GM23248 (cell line): ENCODE results near the gene TTC8. TPM values are rescaled to one million over a fixed set of nuclear protein-coding genes. Genes with fewer than 3 reads are reported as not detected.

Experiments used
- DNase-seq: peaks from one replicate; pipeline ENCODE4 v3.0.0-alpha.2; 2015
- H2AFZ ChIP-seq: fragments of 200-600 bp; sonication (generic); 2 replicates; pipeline ENCODE4 v1.6.1; 2016; ENCODE audit warnings: antibody characterized with exemption
- H3F3A ChIP-seq: fragments of 200-600 bp; sonication (generic); 2 replicates; pipeline ENCODE4 v1.6.1; 2016; ENCODE audit warnings: mild to moderate bottlenecking, antibody characterized with exemption, mixed run types; ENCODE audit not compliant: insufficient read depth
- H3K27ac ChIP-seq: fragments of 200-600 bp; sonication (generic); 2 replicates; pipeline ENCODE4 v1.5.1; 2016; ENCODE audit warnings: mild to moderate bottlenecking
- H3K27me3 ChIP-seq: fragments of 200-600 bp; sonication (generic); replicated peaks from 2 replicates; pipeline ENCODE4 v1.6.1; 2016; ENCODE audit warnings: mild to moderate bottlenecking; ENCODE audit not compliant: insufficient read depth
- H3K36me3 ChIP-seq: fragments of 200-600 bp; sonication (generic); 2 replicates; pipeline ENCODE4 v1.6.1; 2016; ENCODE audit warnings: low read depth, mild to moderate bottlenecking
- H3K4me1 ChIP-seq: fragments of 200-600 bp; sonication (generic); 2 replicates; pipeline ENCODE4 v1.6.1; 2016; ENCODE audit warnings: mild to moderate bottlenecking; ENCODE audit not compliant: insufficient read depth
- H3K4me2 ChIP-seq: fragments of 200-600 bp; sonication (generic); one replicate; pipeline ENCODE4 v1.6.1; 2016; ENCODE audit warnings: mild to moderate bottlenecking; ENCODE audit not compliant: unreplicated experiment
- H3K4me3 ChIP-seq: fragments of 200-600 bp; sonication (generic); 2 replicates; pipeline ENCODE4 v1.5.1; 2016; ENCODE audit warnings: mild to moderate bottlenecking
- H3K79me2 ChIP-seq: fragments of 200-600 bp; sonication (generic); 2 replicates; pipeline ENCODE4 v1.6.1; 2016; ENCODE audit warnings: mild to moderate bottlenecking; ENCODE audit not compliant: insufficient read depth
- H3K9ac ChIP-seq: fragments of 200-600 bp; sonication (generic); 2 replicates; pipeline ENCODE4 v1.6.1; 2016; ENCODE audit warnings: mild to moderate bottlenecking
- H3K9me2 ChIP-seq: fragments of 200-600 bp; sonication (generic); 2 replicates; pipeline ENCODE4 v1.6.1; 2016; ENCODE audit warnings: mixed run types, mild to moderate bottlenecking, moderate library complexity; ENCODE audit not compliant: insufficient read depth
- H3K9me3 ChIP-seq: fragments of 200-600 bp; sonication (generic); one replicate; pipeline ENCODE4 v1.6.1; 2017; ENCODE audit warnings: low read depth
- H4K20me1 ChIP-seq: fragments of 200-600 bp; sonication (generic); 2 replicates; pipeline ENCODE4 v1.6.0; 2016; ENCODE audit not compliant: insufficient read depth
- EZH2 ChIP-seq: fragments of 200-600 bp; sonication (generic); IDR thresholded peaks from 2 replicates; pipeline ENCODE4 v1.6.1; 2018; ENCODE audit warnings: antibody characterized with exemption, mild to moderate bottlenecking; ENCODE audit not compliant: insufficient read depth, poor library complexity, severe bottlenecking
- EZH2phosphoT487 ChIP-seq: fragments of 200-600 bp; sonication (generic); IDR thresholded peaks from 2 replicates; pipeline ENCODE4 v1.6.1; 2018; ENCODE audit warnings: antibody characterized with exemption, moderate library complexity, mild to moderate bottlenecking, low read depth; ENCODE audit not compliant: insufficient read depth
- WGBS, 2 experiments: methylation state at CpG; one replicate each; pipeline ENCODE4 v1.1.6; 2015 to 2017; ENCODE audit warnings: low lambda C conversion rate in 2 of 2, low coverage in 1 of 2; ENCODE audit errors: missing lambda C conversion rate in 2 of 2; 5-methylcytosine and 5-hydroxymethylcytosine counted together
- in situ Hi-C: fragments of 300-500 bp; cut with MboI; formaldehyde crosslinking; loops from 2 replicates; pipeline ENCODE4 v1.15.0; 2020
- polyA plus RNA-seq: library from polyadenylated mRNA; unstranded; fragments of >200 nt; fragmentation: Nextera tagmentation; extraction: Ambion mirVana; gene quantifications from 2 replicates; pipeline ENCODE4 v1.2.1, GENCODE V29; 2016
- total RNA-seq: library from RNA; depleted of rRNA; stranded (reverse); fragments of >200 nt; shearing (Covaris generic); gene quantifications from 2 replicates; pipeline ENCODE4 v1.2.3, GENCODE V29; 2014

TTC8 gene
- total and polyA plus RNA-seq, 2 experiments from 2014 or later = 38.3 to 49.4 TPM

GRCh38 chr14:88793259-88793625 lies 31.2 kb upstream of the TTC8 start:
- Histone ChIP-seq H3K4me1 (no peaks in the 10 kb centered on the region), H3K27me3 (peaks cover 26% of the 10 kb centered on the region), H3K36me3 (no peaks in the 10 kb centered on the region), H3K4me2 (peak overlapping the region; percentile 62), H4K20me1 (no peaks in the 10 kb centered on the region), H3K27ac (no peak overlapping the region), H3K9me3 (no peaks in the 10 kb centered on the region), H3K9me2 (no peaks in the 10 kb centered on the region), H3F3A (no peaks in the 10 kb centered on the region), H3K79me2 (no peaks in the 10 kb centered on the region), H3K9ac (peak overlapping the region; percentile 13; the same call in 1 of the 2 replicates), H2AFZ (peak overlapping the region; percentile 75), H3K4me3 (peak overlapping the region; percentile 69)
- TF ChIP-seq EZH2phosphoT487 (no peak), EZH2 (no peak)
- DNase-seq = no peak
- in situ Hi-C loops = no loop called here
- whole genome bisulfite sequencing, 2 experiments = 68 to 70% methylated on average over 13 of the region's 13 CpGs

- DNase-seq = no peak
- Histone ChIP-seq H3K79me2 (no peaks in the 10 kb centered on the region), H3K4me3 (no peak overlapping the region), H3K27me3 (no peaks in the 10 kb centered on the region), H3K4me1 (no peaks in the 10 kb centered on the region), H3K9me3 (no peaks in the 10 kb centered on the region), H3K27ac (no peak overlapping the region), H3F3A (no peaks in the 10 kb centered on the region), H3K36me3 (no peaks in the 10 kb centered on the region), H2AFZ (no peak overlapping the region), H3K9ac (no peak overlapping the region), H3K9me2 (no peaks in the 10 kb centered on the region), H4K20me1 (no peaks in the 10 kb centered on the region), H3K4me2 (no peak overlapping the region)
- 42 to 43% methylated on average over 4 of the region's 4 CpGs for WGBS, 2 experiments
- in situ Hi-C loops = no loop called here
- TF ChIP-seq EZH2phosphoT487 (no peak), EZH2 (no peak)
Measured at GRCh38 chr14:88798156-88798555, 26.3 kb upstream of the TTC8 start.

- Histone ChIP-seq H2AFZ (no peak overlapping the region), H3K79me2 (no peaks in the 10 kb centered on the region), H3K36me3 (no peaks in the 10 kb centered on the region), H3K27me3 (no peaks in the 10 kb centered on the region), H3K4me2 (no peak overlapping the region), H3K9ac (no peak overlapping the region), H4K20me1 (no peaks in the 10 kb centered on the region), H3K4me1 (no peaks in the 10 kb centered on the region), H3K9me2 (no peaks in the 10 kb centered on the region), H3K9me3 (no peaks in the 10 kb centered on the region), H3K4me3 (no peak overlapping the region), H3K27ac (no peak overlapping the region), H3F3A (no peaks in the 10 kb centered on the region)
- in situ Hi-C loops = no loop called here
- DNase-seq = no peak
- no peak for TF ChIP-seq EZH2
- no peak for TF ChIP-seq EZH2phosphoT487
- 52 to 56% methylated on average over 5 of the region's 5 CpGs for WGBS, 2 experiments
Measured at GRCh38 chr14:88799522-88799921, 24.9 kb upstream of the TTC8 start.

GRCh38 chr14:88802596-88802995 lies 21.9 kb upstream of the TTC8 start:
- Histone ChIP-seq H3K27me3 (no peaks in the 10 kb centered on the region), H2AFZ (no peak overlapping the region), H3K9ac (no peak overlapping the region), H3F3A (no peaks in the 10 kb centered on the region), H3K79me2 (no peaks in the 10 kb centered on the region), H3K4me1 (no peaks in the 10 kb centered on the region), H4K20me1 (no peaks in the 10 kb centered on the region), H3K4me2 (no peak overlapping the region), H3K27ac (no peak overlapping the region), H3K36me3 (no peaks in the 10 kb centered on the region), H3K4me3 (no peak overlapping the region), H3K9me3 (no peaks in the 10 kb centered on the region), H3K9me2 (no peaks in the 10 kb centered on the region)
- no peak for TF ChIP-seq EZH2phosphoT487
- no peak for TF ChIP-seq EZH2
- in situ Hi-C loops = no loop called here
- 42 to 46% methylated on average over 6 of the region's 6 CpGs for WGBS, 2 experiments
- no peak for DNase-seq

- Histone ChIP-seq H3K9me2 (no peaks in the 10 kb centered on the region), H3K4me2 (no peak overlapping the region), H2AFZ (no peak overlapping the region), H3K4me1 (no peaks in the 10 kb centered on the region), H3K9ac (no peak overlapping the region), H3F3A (no peaks in the 10 kb centered on the region), H3K4me3 (no peak overlapping the region), H3K27ac (no peak overlapping the region), H4K20me1 (no peaks in the 10 kb centered on the region), H3K79me2 (no peaks in the 10 kb centered on the region), H3K36me3 (no peaks in the 10 kb centered on the region), H3K27me3 (no peaks in the 10 kb centered on the region), H3K9me3 (no peaks in the 10 kb centered on the region)
- peak; percentile 1 for DNase-seq
- TF ChIP-seq EZH2phosphoT487 = no peak
- TF ChIP-seq EZH2 = no peak
- in situ Hi-C loops = no loop called here
- WGBS, 2 experiments = 40 to 47% methylated on average over 2 of the region's 2 CpGs
Measured at GRCh38 chr14:88804035-88804434, 20.4 kb upstream of the TTC8 start.
